Smooth muscle cell (in vitro differentiated cells): ENCODE measurements around the gene TUBB2B. TPM values are rescaled to one million over a fixed set of nuclear protein-coding genes. Genes with fewer than 3 reads are reported as not detected.

Experiments
- DNase-seq: peaks from one replicate; lab custom pipeline; 2025; ENCODE audit not compliant: unreplicated experiment; lab: John Stamatoyannopoulos, UW
- H2AFZ ChIP-seq: fragments of 200-600 bp; sonication (generic); 2 replicates; pipeline ENCODE4 v1.6.0; 2016; ENCODE audit warnings: antibody characterized with exemption, low read depth, mild to moderate bottlenecking
- H3F3A ChIP-seq: fragments of 200-600 bp; sonication (generic); 2 replicates; pipeline ENCODE4 v1.6.0; 2017; ENCODE audit warnings: antibody characterized with exemption, low read depth
- H3K27ac ChIP-seq: fragments of 200-600 bp; sonication (generic); 2 replicates; pipeline ENCODE4 v1.5.1; 2016; ENCODE audit warnings: low read depth, mild to moderate bottlenecking
- H3K27me3 ChIP-seq: fragments of 200-600 bp; sonication (generic); 2 replicates; pipeline ENCODE4 v1.6.1; 2016; ENCODE audit warnings: low read depth, mild to moderate bottlenecking
- H3K36me3 ChIP-seq: fragments of 200-600 bp; sonication (generic); 2 replicates; pipeline ENCODE4 v1.5.1; 2016; ENCODE audit warnings: low read depth
- H3K4me1 ChIP-seq: fragments of 200-600 bp; sonication (generic); 2 replicates; pipeline ENCODE4 v1.5.1; 2016; ENCODE audit warnings: low read depth
- H3K4me2 ChIP-seq: fragments of 200-600 bp; sonication (generic); 2 replicates; pipeline ENCODE4 v1.6.0; 2016; ENCODE audit warnings: mild to moderate bottlenecking
- H3K4me3 ChIP-seq: fragments of 200-600 bp; sonication (generic); 2 replicates; pipeline ENCODE4 v1.5.1; 2016; ENCODE audit warnings: mild to moderate bottlenecking
- H3K79me2 ChIP-seq: fragments of 200-600 bp; sonication (generic); 2 replicates; pipeline ENCODE4 v1.6.0; 2016; ENCODE audit warnings: low read depth, mild to moderate bottlenecking
- H3K9ac ChIP-seq: fragments of 200-600 bp; sonication (generic); 2 replicates; pipeline ENCODE4 v1.6.0; 2016; ENCODE audit warnings: low read depth
- H3K9me3 ChIP-seq: fragments of 200-600 bp; sonication (generic); replicated peaks from 2 replicates; pipeline ENCODE4 v1.5.1; 2016; ENCODE audit warnings: low read depth
- H4K20me1 ChIP-seq: fragments of 200-600 bp; sonication (generic); 2 replicates; pipeline ENCODE4 v1.6.0; 2016; ENCODE audit warnings: low read depth
- WGBS: methylation state at CpG from one replicate; pipeline ENCODE4 v1.1.7; 2016; ENCODE audit warnings: low lambda C conversion rate; 5-methylcytosine and 5-hydroxymethylcytosine counted together
- polyA plus RNA-seq: library from polyadenylated mRNA; unstranded; fragments of >200 nt; fragmentation: Nextera tagmentation; extraction: Ambion mirVana; gene quantifications from 2 replicates; pipeline ENCODE4 v1.2.1, GENCODE V29; 2016
- total RNA-seq: library from RNA; depleted of rRNA; stranded (reverse); fragments of >200 nt; gene quantifications from 2 replicates; pipeline ENCODE4 v1.2.3, GENCODE V29; 2014
- TF ChIP-seq, protein P1 (sequence below): fragments of 200-600 bp; sonication (generic); IDR thresholded peaks from 2 replicates; pipeline ENCODE4 v1.5.1; 2017; ENCODE audit warnings: borderline replicate concordance, mild to moderate bottlenecking, antibody characterized with exemption; ENCODE audit not compliant: insufficient read depth, poor library complexity, severe bottlenecking

Gene TUBB2B
- total and polyA plus RNA-seq, 2 experiments from 2014 or later: 22.7 to 62.1 TPM

DNA sequence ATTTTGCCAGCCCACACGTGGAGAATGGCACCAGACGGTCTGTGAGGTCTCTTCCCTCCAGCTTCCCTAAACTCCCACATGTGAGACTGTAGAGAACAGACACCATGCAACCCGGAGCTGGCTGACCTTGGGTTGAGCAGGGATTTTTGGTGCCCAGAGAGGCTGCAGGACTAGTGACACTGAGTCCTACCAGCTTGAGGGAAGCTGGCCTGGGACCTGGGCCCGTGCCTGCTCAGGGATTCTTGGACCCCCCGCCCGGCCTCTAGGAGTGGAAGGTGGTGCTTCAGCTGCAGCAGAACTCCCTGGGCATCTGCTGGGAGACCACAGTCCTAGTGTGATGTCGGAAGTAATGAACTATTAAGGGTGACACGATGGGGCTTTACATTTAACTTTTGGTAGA lies 34.5 kb upstream of the TUBB2B start:
- no peak overlapping the region for H3K27ac ChIP-seq
- no peak overlapping the region for H3K4me3 ChIP-seq
- no peaks in the 10 kb centered on the region for H3K9me3 ChIP-seq
- no peaks in the 10 kb centered on the region for H3K27me3 ChIP-seq
- H4K20me1 ChIP-seq: peaks cover 8% of the 10 kb centered on the region
- no peak overlapping the region for H2AFZ ChIP-seq
- H3K4me2 ChIP-seq: no peak overlapping the region
- H3K79me2 ChIP-seq: peaks cover 10% of the 10 kb centered on the region
- H3K9ac ChIP-seq: no peak overlapping the region
- 76% methylated on average over 8 of the region's 8 CpGs for WGBS
- H3K4me1 ChIP-seq: peaks cover 9% of the 10 kb centered on the region
- TF ChIP-seq, protein P1, sequence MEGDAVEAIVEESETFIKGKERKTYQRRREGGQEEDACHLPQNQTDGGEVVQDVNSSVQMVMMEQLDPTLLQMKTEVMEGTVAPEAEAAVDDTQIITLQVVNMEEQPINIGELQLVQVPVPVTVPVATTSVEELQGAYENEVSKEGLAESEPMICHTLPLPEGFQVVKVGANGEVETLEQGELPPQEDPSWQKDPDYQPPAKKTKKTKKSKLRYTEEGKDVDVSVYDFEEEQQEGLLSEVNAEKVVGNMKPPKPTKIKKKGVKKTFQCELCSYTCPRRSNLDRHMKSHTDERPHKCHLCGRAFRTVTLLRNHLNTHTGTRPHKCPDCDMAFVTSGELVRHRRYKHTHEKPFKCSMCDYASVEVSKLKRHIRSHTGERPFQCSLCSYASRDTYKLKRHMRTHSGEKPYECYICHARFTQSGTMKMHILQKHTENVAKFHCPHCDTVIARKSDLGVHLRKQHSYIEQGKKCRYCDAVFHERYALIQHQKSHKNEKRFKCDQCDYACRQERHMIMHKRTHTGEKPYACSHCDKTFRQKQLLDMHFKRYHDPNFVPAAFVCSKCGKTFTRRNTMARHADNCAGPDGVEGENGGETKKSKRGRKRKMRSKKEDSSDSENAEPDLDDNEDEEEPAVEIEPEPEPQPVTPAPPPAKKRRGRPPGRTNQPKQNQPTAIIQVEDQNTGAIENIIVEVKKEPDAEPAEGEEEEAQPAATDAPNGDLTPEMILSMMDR: no peak
- H3F3A ChIP-seq: no peaks in the 10 kb centered on the region
- no peak for DNase-seq
- H3K36me3 ChIP-seq: no peaks in the 10 kb centered on the region

DNA sequence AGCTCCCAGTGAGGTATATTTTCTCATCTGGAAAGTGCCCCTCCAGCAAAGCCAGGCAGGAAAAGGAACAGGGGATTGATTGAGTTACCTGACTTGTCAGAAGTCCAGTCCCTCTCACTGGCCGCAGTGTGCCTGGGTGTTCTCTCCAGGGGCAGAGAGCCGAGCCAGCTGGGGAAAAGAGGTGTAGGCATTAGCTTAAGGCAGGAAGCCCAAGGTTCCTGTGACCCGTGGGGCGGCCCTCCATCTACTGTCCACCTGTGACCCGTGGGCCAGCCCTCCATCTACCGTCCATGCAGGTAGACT lies 34.0 kb upstream of the TUBB2B start:
- Histone ChIP-seq H3K4me3 (no peak overlapping the region), H3K9me3 (no peaks in the 10 kb centered on the region), H3K4me1 (peaks cover 9% of the 10 kb centered on the region), H3K79me2 (peaks cover 10% of the 10 kb centered on the region), H2AFZ (no peak overlapping the region), H3K4me2 (no peak overlapping the region), H3K36me3 (no peaks in the 10 kb centered on the region), H3F3A (no peaks in the 10 kb centered on the region), H4K20me1 (peaks cover 8% of the 10 kb centered on the region), H3K9ac (no peak overlapping the region), H3K27ac (no peak overlapping the region), H3K27me3 (no peaks in the 10 kb centered on the region)
- WGBS: 63% methylated on average over 6 of the region's 6 CpGs
- DNase-seq: no peak
- TF ChIP-seq, protein P1: no peak

DNA sequence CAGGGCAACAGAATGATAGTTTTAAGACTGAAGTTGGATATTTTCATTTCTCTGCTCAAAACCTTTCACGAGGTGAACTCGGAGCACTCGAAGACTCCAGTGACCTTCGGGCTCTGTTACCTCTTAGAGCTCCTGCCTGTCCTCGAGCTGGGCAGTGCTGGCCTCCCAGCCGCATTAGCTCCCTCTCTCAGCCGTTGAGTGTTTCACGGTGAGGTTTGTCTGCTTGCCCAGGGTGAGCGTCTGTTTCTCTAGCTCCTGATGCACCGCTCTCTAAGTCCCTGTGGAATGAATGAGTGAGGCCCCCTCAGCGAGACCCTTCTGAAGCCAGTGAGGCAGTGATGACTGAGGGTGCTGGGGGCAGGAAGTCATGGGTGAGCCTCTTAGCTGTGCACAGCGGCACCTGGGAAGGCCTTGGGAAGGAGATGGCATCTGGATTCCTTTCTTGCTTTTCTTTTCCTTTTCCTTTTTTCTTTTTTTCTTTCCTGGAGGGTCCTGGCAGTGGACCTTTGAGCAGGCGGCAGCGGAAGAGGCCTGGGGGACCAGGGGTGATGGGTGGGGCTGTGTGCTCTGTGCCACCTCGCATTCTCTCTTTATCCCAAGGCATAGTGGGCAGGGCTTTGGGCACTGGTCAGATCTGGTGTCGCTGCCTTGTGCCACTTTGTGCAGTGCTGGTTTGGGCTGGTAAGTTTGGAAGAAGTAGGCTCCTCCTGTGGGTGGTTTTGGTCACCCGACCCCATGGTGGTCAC lies 33.5 kb upstream of the TUBB2B start:
- H2AFZ ChIP-seq: no peak overlapping the region
- no peak overlapping the region for H3K4me2 ChIP-seq
- WGBS: 76% methylated on average over 17 of the region's 17 CpGs
- no peaks in the 10 kb centered on the region for H3K9me3 ChIP-seq
- no peak overlapping the region for H3K9ac ChIP-seq
- H3K79me2 ChIP-seq: peaks cover 10% of the 10 kb centered on the region
- H3K27ac ChIP-seq: no peak overlapping the region
- H3K27me3 ChIP-seq: no peaks in the 10 kb centered on the region
- peaks cover 9% of the 10 kb centered on the region for H3K4me1 ChIP-seq
- TF ChIP-seq, protein P1: no peak
- no peak for DNase-seq
- no peak overlapping the region for H3K4me3 ChIP-seq
- H3K36me3 ChIP-seq: no peaks in the 10 kb centered on the region
- no peaks in the 10 kb centered on the region for H3F3A ChIP-seq
- peaks cover 8% of the 10 kb centered on the region for H4K20me1 ChIP-seq

DNA sequence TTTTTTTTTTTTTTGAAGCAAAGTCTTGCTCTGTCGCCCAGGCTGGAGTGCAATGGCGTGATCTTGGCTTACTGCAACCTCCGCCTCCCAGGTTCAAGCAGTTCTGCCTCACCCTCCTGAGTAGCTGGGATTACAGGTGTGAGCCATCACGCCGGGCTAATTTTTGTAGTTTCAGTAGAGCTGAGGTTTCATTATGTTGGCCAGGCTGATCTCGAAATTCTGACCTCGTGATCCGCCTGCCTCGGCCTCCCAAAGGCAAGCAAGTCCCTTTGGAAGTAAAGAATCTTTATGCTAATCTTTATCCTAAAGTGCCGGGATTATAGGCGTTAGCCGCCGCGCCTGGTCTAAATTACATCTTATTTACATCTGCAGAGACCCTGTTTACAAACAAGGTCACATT lies 32.8 kb upstream of the TUBB2B start:
- no peak overlapping the region for H3K27ac ChIP-seq
- H3K27me3 ChIP-seq: no peaks in the 10 kb centered on the region
- WGBS: 68% methylated on average over 14 of the region's 14 CpGs
- peaks cover 9% of the 10 kb centered on the region for H3K4me1 ChIP-seq
- no peaks in the 10 kb centered on the region for H3K36me3 ChIP-seq
- no peak overlapping the region for H2AFZ ChIP-seq
- peaks cover 10% of the 10 kb centered on the region for H3K79me2 ChIP-seq
- peaks cover 8% of the 10 kb centered on the region for H4K20me1 ChIP-seq
- H3K9me3 ChIP-seq: no peaks in the 10 kb centered on the region
- H3F3A ChIP-seq: no peaks in the 10 kb centered on the region
- H3K4me3 ChIP-seq: no peak overlapping the region
- DNase-seq: no peak
- no peak overlapping the region for H3K9ac ChIP-seq
- TF ChIP-seq, protein P1: no peak
- H3K4me2 ChIP-seq: no peak overlapping the region
